NCI-H2196 (cell line): ENCODE measurements around the gene CYP19A1.
"Not testable (repeated sequence)": the region's sequence is repeated elsewhere in the genome, so short reads cannot be mapped to it uniquely, and the experiment has no call there.

Experiments used
- DNase-seq: peaks from one replicate; lab custom pipeline; 2025; ENCODE audit not compliant: unreplicated experiment; lab: John Stamatoyannopoulos, UW

CYP19A1 gene

DNA sequence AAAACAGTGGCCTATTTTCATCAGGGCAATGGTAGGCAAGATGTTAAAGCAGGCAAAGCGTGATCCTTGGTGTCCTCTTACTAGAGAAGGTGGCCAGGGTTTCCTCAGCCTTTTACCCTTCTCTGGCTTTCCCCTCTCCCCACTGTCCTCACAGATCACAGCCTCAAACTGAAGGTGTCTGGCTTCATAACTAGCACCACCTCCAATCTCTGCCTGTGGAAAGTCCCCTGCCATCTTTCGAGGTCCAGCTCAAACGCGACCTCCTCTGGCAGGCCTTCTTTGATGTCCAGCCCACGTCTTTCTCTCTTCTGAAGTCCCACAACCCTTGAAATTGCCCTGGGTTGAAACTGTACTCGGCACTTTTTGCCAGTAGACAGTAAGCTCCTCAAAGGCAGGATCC, 35.9 kb downstream of the CYP19A1 start:
- no peak for DNase-seq

DNA sequence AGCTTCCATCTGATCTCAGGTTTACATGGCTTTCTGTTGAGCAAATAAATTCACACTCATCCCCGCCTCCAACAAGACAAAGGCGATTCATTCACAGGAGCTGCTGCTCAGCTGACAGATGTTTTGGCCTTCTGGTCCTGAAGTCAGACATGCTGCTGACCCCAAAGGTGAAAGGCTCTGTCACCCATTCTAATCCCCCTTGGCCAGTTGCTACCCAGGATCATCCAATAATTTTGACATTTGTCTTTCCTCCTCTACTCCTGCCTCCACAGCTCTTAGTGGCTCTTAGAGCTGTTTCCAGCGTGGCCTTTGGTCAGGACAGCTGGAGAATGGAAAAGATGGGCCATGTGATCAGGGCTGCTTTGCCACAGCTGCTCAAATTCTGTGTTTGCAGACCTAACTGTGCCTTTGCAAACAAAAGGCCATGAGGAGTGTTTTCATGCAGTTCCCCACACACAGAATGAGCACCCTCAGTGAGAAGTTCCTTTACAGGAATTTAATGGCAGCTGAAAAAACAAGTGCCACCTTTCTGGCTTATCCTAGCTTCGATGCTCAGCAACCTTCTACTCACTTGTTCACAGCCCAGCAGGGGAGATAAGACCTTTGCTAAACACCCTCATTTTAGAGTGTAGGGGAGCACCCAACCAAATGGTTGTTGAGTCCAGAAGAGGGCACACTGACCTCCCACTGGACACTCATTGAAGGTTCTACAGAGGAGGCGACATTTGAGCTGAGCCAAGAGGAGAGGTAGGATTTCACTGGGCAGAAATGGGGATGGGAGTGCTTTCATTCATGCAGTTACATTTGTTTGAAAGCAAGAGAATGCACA, 39.0 kb downstream of the CYP19A1 start:
- DNase-seq = peak; percentile 74

DNA sequence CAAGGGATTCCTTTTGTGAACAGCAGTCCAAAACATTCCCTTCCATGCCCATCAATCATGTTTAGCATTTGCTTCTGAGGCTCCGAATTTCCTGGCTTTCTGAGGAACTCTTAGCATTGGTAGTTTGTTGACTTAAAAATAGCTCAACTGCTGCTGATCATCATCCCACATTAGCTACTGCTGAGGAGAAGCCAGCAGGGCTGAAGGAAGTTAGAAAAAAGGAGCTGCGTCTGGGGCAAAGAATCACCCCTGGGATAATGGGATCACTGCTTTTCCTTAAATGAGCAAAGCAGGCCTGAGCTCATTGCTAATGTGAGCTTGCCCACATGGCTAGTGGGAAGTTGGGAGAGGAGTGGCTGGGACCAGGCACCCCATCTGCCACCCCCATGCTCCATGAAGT, 39.8 kb downstream of the CYP19A1 start:
- peak; percentile 62 for DNase-seq

DNA sequence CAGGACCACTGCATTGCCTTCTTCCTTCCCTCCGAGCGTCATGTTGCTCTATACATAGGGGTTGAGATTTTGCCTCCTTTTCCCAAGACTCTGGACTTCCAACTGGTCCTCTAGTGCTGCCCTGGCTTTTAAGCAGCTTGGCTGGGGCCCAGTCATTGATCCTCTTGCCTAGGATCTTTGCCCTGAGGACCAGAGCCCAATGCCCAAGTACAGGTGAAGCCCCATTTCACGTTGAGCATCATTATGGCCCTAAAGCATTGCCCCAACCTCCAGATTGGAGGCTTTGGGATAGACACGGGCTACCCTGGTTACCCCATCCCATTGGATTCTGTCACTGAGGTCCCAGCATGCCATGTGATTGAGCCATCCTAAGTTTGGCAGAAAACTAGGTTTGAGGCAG, 47.7 kb downstream of the CYP19A1 start:
- DNase-seq = no peak

DNA sequence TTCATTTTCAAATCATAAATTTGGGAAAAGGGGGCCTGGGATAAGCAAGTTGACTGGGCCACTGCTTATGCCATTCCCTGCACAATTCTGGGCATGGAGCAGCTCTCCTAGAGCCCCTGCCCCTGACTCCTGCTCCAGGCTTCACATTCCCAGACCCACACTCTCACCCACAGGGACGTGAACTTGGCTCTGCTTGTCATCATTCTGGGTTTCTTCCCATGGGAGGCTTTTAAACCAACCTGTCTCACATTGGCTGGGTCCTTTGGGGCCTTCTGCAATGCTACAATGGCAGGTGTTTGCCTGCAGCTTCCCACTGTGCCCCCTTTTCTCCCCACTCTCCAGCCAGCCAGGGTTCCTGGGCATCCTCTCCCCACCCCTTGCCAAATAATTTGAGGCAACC, 49.1 kb downstream of the CYP19A1 start:
- no peak for DNase-seq

DNA sequence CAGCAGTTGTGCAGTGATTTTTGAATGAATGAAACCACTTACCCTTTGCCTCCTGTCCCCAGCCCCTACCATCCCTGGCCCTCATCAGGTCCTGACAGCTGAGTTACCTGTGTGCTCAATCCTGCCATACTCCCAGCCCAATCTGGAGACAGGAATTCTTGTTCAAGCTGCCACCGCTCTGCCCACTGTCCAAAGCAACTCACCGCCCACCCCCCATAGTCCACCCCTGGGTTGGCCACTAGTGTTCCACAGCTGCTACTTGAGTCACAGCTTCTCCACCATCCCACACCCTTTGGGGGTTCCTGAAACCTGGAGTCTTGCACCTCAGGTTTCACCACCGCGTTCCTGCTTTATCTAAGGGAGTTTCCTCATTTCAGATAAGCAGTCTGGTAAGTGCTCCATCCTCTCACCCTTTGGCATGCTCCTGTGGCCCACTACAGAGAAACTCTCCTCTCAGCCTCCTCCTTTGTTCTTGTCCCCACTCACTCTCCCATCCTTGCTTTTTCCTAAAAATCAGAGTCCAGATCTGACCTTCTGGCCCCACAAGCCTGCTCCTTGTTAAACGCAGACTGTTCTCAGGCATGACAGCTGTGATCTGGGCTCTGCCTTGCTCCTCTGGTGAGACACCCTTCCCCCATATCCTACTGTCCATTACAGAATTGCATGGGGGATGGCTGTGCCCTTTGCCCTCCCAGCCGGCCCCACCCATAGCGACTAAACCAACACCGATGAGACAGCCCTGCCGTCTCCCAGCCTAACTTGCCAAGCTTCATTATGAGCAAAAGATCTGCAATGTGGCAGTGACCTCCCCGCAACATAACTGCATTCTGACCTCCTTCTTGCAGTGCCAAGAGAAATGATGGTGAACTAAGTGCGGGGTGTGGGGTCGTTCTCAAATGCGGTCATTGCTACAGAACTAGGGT, 50.0 kb downstream of the CYP19A1 start:
- no peak for DNase-seq

DNA sequence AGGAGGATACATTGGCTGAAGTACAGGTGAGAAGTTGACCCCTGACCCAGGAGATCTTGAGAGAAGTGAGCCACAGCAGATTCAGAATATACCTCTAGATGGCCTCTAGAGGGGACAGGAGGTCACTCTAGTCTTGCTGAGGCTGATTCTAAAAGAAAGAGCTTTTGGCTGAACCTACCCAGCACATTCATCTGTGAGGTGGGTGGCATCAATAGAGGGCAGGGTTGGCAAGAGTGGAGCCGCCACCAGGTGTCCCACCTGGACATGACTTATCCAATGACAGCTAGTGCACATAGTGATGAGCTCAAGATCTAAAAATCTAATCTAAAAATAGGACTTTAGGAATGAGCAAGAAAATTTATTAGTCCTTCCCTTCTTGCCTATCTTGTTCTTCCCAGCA, 51.6 kb downstream of the CYP19A1 start:
- no peak for DNase-seq

DNA sequence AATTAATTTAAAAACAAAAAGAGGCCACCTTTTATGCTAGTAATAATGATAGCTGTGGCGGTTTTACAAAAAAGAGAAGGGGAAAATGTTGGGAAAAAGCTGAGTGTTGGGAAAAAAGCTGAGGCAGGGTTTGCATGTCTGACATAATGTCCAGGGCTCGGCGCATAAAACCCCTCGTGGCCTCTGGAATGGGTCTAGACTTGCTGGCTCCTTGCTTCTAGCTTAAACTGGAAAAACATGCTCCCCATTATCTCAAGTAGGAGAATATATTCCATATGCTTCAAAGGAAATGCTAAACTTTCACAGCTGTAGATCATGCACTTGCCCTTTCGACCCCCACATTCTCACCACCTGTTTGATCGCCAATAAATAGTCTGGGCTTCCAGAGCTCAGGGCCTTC, 53.0 kb downstream of the CYP19A1 start:
- no peak for DNase-seq

DNA sequence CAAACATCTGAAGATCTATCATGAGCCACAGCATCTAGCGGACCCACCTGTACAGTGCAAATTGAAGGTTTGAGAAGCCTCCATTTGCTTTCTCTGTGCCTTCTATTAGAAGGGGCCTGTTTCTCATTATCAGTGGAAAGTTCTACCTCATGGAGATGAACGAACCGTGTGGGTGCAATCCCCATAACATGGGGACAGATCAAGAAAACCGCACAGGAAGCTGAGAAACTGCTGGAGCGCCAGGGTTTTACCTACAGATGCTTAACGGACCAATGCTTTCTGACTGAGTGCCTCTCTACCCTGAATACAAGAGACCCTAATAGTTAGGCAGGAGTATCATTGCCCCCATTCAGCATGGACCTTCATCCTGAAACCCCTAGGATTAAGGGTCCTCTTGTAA, 53.5 kb downstream of the CYP19A1 start:
- DNase-seq = no peak

DNA sequence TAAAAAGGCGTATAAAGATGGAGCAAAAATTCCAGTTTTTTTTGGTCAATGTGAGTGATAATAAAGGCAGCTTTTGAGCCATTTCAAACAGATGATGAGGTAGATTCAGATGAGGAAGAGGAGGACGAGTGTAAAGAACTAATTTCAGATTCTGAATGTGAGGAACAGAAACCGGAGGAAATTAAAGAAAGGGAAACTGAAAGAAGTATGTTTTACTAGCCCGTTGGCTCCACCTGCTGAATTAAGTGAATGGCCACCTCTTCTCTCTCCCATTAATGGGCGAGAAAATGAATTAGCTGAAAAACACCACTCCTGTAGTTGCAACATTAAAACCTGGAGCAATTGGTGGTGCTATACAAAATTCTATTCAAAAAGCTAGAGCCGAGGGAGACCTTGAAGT, 55.4 kb downstream of the CYP19A1 start:
- no peak for DNase-seq

DNA sequence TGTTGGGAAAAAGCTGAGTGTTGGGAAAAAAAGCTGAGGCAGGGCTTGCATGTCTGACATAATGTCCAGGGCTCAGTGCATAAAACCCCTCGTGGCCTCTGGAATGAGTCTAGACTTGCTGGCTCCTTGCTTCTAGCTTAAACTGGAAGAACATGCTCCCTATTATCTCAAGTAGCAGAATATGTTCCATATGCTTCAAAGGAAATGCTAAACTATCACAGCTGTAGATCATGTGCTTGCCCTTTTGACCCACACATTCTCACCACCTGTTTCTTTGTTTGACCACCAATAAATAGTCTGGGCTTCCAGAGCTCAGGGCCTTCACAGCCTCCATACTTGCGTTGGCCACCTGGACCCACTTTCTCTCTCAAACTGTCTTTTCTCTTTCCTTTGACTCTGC, 56.2 kb downstream of the CYP19A1 start:
- not testable (repeated sequence) for DNase-seq

DNA sequence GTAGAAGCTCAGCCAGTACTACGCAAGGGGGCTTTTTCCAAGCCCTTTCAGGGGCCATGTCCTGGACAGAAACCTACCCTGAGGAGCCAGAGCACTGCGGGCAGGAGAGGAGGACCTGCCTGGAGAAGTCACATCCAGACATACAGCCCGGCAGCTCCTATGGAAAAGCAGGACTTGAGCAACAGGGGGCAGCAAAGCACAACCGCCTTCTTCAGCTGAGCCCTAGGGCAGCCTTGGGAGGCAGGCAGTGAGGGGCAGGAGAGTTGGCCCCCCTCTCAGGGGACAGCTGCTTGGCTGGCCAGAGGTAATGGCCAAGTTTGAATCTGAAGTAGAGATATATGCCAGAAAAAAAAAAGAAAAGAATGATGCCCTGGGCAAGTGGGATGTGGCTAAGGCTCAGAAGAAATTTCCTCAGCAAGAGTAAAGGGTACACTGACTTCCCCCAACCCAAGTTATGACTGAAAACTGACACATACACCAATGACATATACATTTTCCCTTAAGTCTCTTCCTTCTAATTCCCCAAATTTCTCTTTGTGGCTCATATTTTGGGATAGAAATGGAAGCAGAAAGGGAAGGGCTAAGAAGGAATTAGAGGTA, 56.9 kb downstream of the CYP19A1 start:
- DNase-seq = peak; percentile 31

DNA sequence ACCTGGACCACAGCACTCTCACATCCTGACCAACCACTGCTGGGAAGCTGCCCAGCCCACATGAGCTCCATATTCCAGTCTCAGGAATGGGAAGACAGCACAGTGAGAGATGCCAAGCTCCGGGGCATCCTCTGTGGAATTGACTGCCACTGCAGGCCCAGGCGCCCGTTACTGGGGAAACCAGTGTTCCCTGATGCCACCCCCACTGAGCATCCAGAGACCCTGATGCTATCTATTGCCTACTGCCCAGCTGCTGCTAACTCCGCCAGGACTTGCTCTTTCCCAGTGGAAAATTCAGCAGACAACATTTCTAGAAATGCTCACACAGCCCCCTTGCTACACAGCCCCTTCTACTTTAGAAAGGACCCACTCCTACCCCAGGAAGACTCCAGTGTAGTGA, 57.6 kb downstream of the CYP19A1 start:
- no peak for DNase-seq

DNA sequence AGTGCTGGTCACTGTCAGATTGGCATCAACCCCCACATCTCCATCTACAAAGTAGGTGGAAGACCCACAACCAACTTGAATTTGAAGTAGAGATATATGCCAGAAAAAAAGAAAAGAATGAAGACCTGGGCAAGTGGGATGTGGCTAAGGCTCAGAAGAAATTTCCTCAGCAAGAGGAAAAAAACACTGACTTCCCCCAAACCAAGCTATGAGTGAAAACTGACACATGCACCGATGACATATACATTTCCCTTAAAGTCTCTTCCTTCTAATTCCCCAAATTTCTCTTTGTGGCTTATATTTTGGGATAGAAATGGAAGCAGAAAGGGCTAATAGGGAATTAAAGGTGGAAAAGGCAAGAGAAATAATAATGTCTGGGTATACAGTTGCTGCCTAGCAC, 59.0 kb downstream of the CYP19A1 start:
- DNase-seq = no peak

DNA sequence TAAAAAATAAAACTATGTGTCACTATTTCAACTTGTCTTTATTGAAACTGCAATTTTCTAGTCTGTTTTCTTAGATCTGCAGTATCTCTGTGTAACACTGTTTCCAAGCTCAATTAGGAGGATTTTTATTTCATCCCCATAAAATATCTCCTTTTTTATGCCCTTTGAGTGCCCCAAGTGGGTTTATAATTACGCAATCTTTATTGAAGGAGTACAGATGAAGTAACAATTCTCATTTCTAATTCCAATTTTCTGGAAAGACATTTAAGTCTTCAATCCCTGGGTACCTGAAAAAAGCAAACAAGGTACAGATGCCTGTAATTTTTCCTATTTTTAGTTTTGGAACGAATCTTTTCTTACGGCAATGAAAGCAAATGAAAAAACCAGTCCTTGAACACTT, 61.3 kb downstream of the CYP19A1 start:
- DNase-seq = no peak

DNA sequence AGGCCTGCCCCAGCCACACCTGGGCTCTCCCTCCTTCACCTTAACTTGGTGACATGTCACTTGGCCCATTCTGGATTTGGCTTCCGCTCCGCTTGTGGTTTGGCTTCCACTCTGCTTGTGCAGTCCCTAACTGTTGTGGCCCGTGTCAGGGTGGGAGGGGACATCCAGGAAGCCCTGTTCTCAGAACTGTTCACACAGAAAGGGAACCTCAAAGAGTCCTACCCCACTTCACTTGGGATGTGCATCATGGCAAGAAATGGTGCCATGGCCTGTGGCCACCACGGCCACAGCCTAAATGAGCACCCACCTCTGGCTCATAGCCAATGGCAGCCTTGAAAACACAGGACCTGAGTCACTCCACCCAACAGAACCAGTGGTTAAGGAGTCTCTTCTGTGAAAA, 63.4 kb downstream of the CYP19A1 start:
- DNase-seq = no peak

DNA sequence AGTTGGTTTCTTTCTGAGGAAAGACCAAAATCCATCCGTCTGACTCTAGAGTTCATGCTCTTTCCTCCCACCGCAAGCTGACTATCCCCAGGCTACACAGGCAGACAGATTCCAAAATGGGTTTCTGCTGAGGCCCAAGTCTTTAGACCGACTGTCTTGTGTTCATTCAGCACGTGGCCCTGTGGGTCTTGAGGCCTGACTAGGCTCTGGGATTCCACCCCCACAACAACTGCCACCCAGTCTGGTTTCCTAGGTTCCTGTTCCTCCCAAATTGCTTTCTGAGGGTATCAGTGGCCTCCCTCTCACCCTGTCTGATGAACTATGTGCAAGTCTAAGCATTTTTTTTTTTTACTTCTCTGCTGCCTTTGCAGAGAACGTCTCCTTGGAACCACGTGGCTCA, 67.7 kb downstream of the CYP19A1 start:
- DNase-seq = no peak

DNA sequence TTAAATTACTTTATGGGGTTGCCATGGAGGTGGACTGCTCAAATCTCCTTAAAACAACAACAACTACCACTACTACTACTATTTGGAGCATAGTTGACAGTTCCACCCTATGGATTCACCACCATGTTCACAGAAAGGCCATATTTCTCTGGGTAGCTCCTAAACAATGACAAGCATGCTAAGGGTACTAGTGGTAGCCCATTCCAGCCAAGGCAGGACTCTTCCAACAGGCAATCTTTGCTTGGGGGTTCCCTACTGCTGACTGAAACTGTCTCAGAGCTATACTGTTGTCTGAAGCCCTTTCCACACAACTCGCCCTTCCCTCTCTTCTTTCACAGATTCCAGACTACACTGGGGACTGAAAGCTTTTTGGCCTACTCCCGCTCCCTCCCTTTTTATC, 68.9 kb downstream of the CYP19A1 start:
- no peak for DNase-seq

DNA sequence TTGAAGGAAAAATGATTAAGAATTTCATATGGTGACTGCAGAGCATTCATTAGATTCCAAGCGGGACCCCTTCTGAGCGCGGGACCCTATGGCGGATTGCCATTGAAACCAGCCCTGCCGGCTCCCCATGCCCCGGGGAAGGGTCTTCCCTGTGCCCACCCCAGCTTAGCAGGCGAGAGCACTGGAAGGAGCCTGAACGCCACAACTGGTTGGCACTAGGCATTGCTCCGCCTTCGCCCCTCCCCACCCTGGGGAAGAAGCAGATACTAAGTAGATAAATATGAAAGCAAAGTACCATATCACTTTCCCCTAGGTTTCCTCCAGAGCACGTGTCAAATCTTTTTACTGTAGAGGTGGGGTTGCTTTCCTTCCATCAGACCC, 70.7 kb downstream of the CYP19A1 start:
- no peak for DNase-seq

DNA sequence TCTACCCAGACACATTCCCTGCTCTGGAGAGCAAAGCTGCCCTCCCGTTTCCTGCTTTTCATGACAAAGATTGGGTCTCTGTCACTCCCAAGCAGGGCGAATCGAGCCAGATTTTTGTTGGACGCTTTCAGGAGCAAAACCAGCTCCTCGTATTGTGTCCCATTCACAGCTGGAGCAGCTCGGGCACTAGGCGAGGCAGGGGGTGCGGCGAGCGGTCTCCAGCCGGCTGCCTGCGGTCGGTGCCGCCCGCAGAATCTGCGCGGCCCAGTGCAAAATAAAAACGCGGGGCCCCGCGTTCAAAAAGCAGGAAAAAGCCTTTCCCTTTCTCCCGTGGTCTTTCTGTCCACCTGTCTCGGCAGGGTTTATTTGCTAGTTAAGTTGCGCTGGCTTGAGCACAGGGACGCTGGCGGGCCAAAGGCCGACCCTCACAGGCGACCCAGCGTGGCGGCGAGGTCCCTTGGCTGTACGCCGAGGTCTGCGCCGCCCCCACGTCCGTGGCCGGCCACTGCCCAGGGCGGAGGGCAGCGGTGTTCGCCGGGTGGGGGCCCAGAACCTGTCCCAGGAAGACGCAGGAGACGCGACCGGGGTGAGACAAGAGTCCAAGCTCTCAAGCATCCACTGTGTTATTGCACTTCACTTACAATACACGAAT, 71.2 kb downstream of the CYP19A1 start:
- no peak for DNase-seq

DNA sequence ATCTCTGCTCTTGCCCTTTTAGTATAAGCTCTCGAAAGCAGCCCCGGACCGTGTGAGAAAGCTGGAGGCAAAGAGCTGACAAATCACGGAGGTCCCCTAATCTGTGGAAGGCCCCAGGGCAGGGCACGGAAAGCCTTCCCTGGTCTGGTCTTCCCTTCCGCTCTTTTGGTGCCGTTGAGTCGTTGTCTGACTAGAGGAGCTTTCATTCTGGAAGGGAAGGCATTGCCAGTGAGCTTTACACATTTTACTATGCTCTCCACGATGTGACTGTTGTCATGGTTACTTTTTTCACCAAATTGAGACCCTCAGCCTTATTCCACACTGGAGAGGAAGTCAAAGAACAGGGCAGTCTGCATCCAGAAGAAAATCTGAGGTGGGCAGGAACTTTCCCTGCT, 71.7 kb downstream of the CYP19A1 start:
- DNase-seq = no peak
